K562 (cell line): ENCODE measurements around the gene NDUFS5. TPM values are rescaled to one million over a fixed set of nuclear protein-coding genes. Genes with fewer than 3 reads are reported as not detected.

Experiments
- CREB3L1 ChIP-seq: fragments of 450-650 bp; IDR thresholded peaks from 2 replicates; pipeline ENCODE4 v1.6.1; 2014; ENCODE audit warnings: low read depth, mild to moderate bottlenecking, moderate library complexity, borderline replicate concordance
- ERF ChIP-seq: fragments of 450-650 bp; formaldehyde crosslinking; IDR thresholded peaks from 2 replicates; pipeline ENCODE4 v1.4.0; 2020; ENCODE audit warnings: mild to moderate bottlenecking, mixed read lengths
- KDM2B ChIP-seq: fragments of 250-450 bp; sonication (Bioruptor Pico); IDR thresholded peaks from 2 replicates; pipeline ENCODE4 v1.8.0; 2021; ENCODE audit warnings: mild to moderate bottlenecking, moderate library complexity
- KHSRP ChIP-seq: fragments of 450-650 bp; IDR thresholded peaks from 2 replicates; pipeline ENCODE4 v1.6.1; 2017
- KLF1 ChIP-seq: fragments of 450-650 bp; IDR thresholded peaks from 2 replicates; pipeline ENCODE4 v1.6.1; 2016; ENCODE audit warnings: missing genetic modification characterization, missing compliant biosample characterization
- MCM5 ChIP-seq: fragments of 450-650 bp; IDR thresholded peaks from 2 replicates; pipeline ENCODE4 v1.6.1; 2016; ENCODE audit warnings: low read depth
- MEF2A ChIP-seq: IDR thresholded peaks from 2 replicates; pipeline ENCODE4 v1.6.1; 2011; ENCODE audit warnings: low read depth, mild to moderate bottlenecking, low read length, moderate library complexity; ENCODE audit not compliant: control insufficient read depth
- NR2F6 ChIP-seq: fragments of 450-650 bp; formaldehyde crosslinking; IDR thresholded peaks from 2 replicates; pipeline ENCODE4 v1.4.0; 2020; ENCODE audit warnings: mild to moderate bottlenecking
- RAD51 ChIP-seq: fragments of 450-650 bp; IDR thresholded peaks from 2 replicates; pipeline ENCODE4 v1.7.1; 2016; ENCODE audit warnings: low read depth, mild to moderate bottlenecking, borderline replicate concordance
- RBM15 ChIP-seq: fragments of 200-400 bp; formaldehyde crosslinking; IDR thresholded peaks from 2 replicates; pipeline ENCODE4 v1.6.1; 2018; ENCODE audit warnings: mild to moderate bottlenecking, low read length, moderate library complexity; ENCODE audit not compliant: insufficient read depth
- TAF9B ChIP-seq: fragments of 450-650 bp; IDR thresholded peaks from 2 replicates; pipeline ENCODE4 v1.6.1; 2018; ENCODE audit warnings: mild to moderate bottlenecking; ENCODE audit not compliant: partially characterized antibody
- YY1 ChIP-seq, 3 experiments: IDR thresholded peaks; 2 replicates each; pipeline ENCODE4 v1.6.1; 2011; ENCODE audit warnings: low read length in 2 of 3, mild to moderate bottlenecking in 2 of 3, moderate library complexity in 2 of 3, borderline replicate concordance in 1 of 3, control low read depth in 1 of 3, low read depth in 1 of 3; ENCODE audit not compliant: insufficient read depth in 3 of 3, insufficient replicate concordance in 2 of 3, control insufficient read depth in 1 of 3, insufficient read length in 1 of 3; ENCODE audit errors: extremely low read depth in 1 of 3
- ZBTB40 ChIP-seq, 2 experiments: fragments of 450-650 bp in 1 of 2; sonication (generic) in 1 of 2; formaldehyde crosslinking in 1 of 2; IDR thresholded peaks; 2 replicates each; pipeline versions ENCODE4 v1.7.1 to v1.9.0; 2016 to 2022; ENCODE audit warnings: inconsistent platforms in 1 of 2, mild to moderate bottlenecking in 1 of 2, missing genetic modification reagents in 1 of 2
- ZFPM2 ChIP-seq: fragments of 250-450 bp; sonication (Bioruptor Pico); IDR thresholded peaks from 2 replicates; pipeline ENCODE4 v1.5.1; 2022; ENCODE audit warnings: mild to moderate bottlenecking
- ZNF316 ChIP-seq: fragments of 450-650 bp; IDR thresholded peaks from 2 replicates; pipeline ENCODE4 v1.6.1; 2016
- ZNF644 ChIP-seq: fragments of 200-800 bp; sonication (Bioruptor generic); IDR thresholded peaks from 2 replicates; pipeline ENCODE4 v1.6.1; 2016; ENCODE audit warnings: low read depth, missing genetic modification characterization, missing compliant biosample characterization
- ZSCAN29 ChIP-seq: fragments of 450-650 bp; IDR thresholded peaks from 2 replicates; pipeline ENCODE4 v1.6.1; 2017
- polyA plus RNA-seq, 8 experiments: library from polyadenylated mRNA; depleted of rRNA in 4 of 8; stranded (reverse) in 5 of 8; unstranded in 3 of 8; fragments of >200 nt; fragmentation: Nextera tagmentation in 2 of 8; fragmentation: Illumina TruSeq in 1 of 8; extraction: Ambion mirVana in 2 of 8; extraction: Trizol in 1 of 8; gene quantifications; 2 replicates each; pipeline versions ENCODE4 v1.2.1 to v1.2.3, GENCODE V29; 2011 to 2014; ENCODE audit warnings: inconsistent platforms in 1 of 8, missing spikeins in 1 of 8
- total RNA-seq, 7 experiments: library from RNA; depleted of rRNA in 6 of 7; stranded (reverse); fragments of >200 nt in 6 of 7; fragmentation: Illumina TruSeq in 2 of 7; extraction: Trizol in 2 of 7; gene quantifications; 2 replicates each; pipeline versions ENCODE4 v1.2.1 to v1.2.3, GENCODE V29; 2011 to 2021; ENCODE audit warnings: low replicate concordance in 1 of 7

Gene NDUFS5
- total and polyA plus RNA-seq, 9 of the 15 experiments (the other 6 are each of a cell fraction or from before 2014, with no cell fraction given), result 499 to 2,737 (median 1,281) TPM

- TF ChIP-seq ZNF316, result no peak
- no peak for TF ChIP-seq KDM2B
- TF ChIP-seq ZBTB40 (IDR thresholded peaks at IDR 0.05), result 0 out of 2 replicates have a peak, but pooled peaks have one; percentile 58
- TF ChIP-seq ZBTB40 (CRISPR knock-in tag; IDR thresholded peaks at IDR 0.05), result no peak
- peak; percentile 53 for TF ChIP-seq ZNF644 (tag)
- no peak for TF ChIP-seq MEF2A
- TF ChIP-seq YY1 (IDR thresholded peaks at IDR 0.05; ENCODE audit: borderline replicate concordance in 1 of 3, control insufficient read depth in 1 of 3, extremely low read depth in 1 of 3, insufficient read depth in 3 of 3, insufficient read length in 1 of 3, insufficient replicate concordance in 2 of 3, low read depth in 1 of 3, low read length in 2 of 3), result peak in 2 of 3 experiments; percentile 48 to 64
- peak; percentile 91 for TF ChIP-seq TAF9B
- no peak for TF ChIP-seq KHSRP
- TF ChIP-seq CREB3L1, result peak; percentile 59; the same call in 1 of the 2 replicates
- TF ChIP-seq MCM5, result no peak
- TF ChIP-seq ZSCAN29, result no peak
- TF ChIP-seq ERF, result peak; percentile 64; the same call in 1 of the 2 replicates
- no peak for TF ChIP-seq RAD51
- TF ChIP-seq KLF1 (tag), result no peak; the same call in 1 of the 2 replicates
- TF ChIP-seq ZFPM2 (CRISPR knock-in tag), result no peak
- no peak for TF ChIP-seq RBM15
- TF ChIP-seq NR2F6 (CRISPR knock-in tag), result peak; percentile 52; the same call in 1 of the 2 replicates
Measured at GRCh38 chr1:39026051-39026865, at the start of gene NDUFS5 (continued).
